Kidney epithelial cell (primary cell): Measurements from ENCODE around the gene PRDX3. TPM values are rescaled to one million over a fixed set of nuclear protein-coding genes. Genes with fewer than 3 reads are reported as not detected.
A peak's percentile ranks its signal among the peaks of the same experiment; 100 is the strongest.

ENCODE experiments used
- DNase-seq: peaks from one replicate; pipeline ENCODE4 v3.0.0-alpha.2; 2010; ENCODE audit warnings: low read depth
- H3K27me3 ChIP-seq: 2 replicates; pipeline ENCODE4 v1.6.0; 2011; ENCODE audit warnings: low read length; ENCODE audit not compliant: control insufficient read depth, insufficient read depth
- H3K36me3 ChIP-seq: 2 replicates; pipeline ENCODE4 v1.5.1; 2011; ENCODE audit warnings: low read length; ENCODE audit not compliant: control insufficient read depth, insufficient read depth
- H3K4me3 ChIP-seq: 2 replicates; pipeline ENCODE4 v1.5.1; 2011; ENCODE audit warnings: low read depth, mild to moderate bottlenecking, control low read depth, low read length
- total RNA-seq: library from RNA; depleted of rRNA; stranded (reverse); fragments of >200 nt; gene quantifications from 2 replicates; pipeline ENCODE4 v1.2.3, GENCODE V29; 2015
- TF ChIP-seq, protein P1 (sequence below): IDR thresholded peaks from 2 replicates; pipeline ENCODE4 v1.5.1; 2011; ENCODE audit warnings: mild to moderate bottlenecking, moderate library complexity, low read length, control low read depth, inconsistent platforms; ENCODE audit not compliant: insufficient read depth, poor library complexity, severe bottlenecking

Gene PRDX3
- total RNA-seq, 1 donor from 2014 or later = 143 TPM

DNA sequence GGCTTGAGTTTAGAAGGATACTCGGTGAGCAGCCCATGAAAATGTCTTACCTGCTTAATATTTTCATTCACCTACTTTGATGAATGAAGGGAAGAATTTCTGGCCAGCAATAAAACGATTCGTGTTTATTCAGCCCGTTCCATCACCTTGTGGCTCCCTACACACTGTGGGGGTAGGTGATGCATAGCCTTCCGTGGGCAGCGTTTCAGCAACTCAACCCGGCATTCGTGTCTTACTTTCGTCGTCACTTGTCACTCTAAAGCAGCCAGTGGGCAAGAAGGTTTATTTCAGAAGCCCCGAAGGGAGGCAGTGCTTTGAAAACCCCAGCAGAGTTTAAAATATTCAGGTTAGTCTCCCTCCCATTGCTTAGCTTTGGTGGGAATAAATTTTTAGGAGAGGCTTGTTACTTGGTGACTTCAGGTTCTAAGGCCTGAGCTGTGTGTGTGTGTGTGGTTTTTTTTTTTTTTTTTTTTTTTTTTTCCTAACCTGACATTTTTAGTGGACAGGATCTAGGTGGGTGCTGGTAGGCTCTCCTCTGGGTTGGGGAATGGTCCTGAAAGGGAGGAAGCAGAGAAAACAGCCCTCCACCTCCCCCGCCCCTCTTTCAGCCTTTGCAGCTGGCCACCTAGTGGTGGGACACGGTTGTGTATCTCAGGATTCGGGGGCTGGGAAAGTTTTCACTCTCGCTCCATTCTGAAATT is 30.6 kb upstream of the PRDX3 start:
- TF ChIP-seq, protein P1, sequence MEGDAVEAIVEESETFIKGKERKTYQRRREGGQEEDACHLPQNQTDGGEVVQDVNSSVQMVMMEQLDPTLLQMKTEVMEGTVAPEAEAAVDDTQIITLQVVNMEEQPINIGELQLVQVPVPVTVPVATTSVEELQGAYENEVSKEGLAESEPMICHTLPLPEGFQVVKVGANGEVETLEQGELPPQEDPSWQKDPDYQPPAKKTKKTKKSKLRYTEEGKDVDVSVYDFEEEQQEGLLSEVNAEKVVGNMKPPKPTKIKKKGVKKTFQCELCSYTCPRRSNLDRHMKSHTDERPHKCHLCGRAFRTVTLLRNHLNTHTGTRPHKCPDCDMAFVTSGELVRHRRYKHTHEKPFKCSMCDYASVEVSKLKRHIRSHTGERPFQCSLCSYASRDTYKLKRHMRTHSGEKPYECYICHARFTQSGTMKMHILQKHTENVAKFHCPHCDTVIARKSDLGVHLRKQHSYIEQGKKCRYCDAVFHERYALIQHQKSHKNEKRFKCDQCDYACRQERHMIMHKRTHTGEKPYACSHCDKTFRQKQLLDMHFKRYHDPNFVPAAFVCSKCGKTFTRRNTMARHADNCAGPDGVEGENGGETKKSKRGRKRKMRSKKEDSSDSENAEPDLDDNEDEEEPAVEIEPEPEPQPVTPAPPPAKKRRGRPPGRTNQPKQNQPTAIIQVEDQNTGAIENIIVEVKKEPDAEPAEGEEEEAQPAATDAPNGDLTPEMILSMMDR = peak; percentile 93
- no peak for DNase-seq
- no peaks in the 10 kb centered on the region for H3K27me3 ChIP-seq
- no peak overlapping the region for H3K4me3 ChIP-seq
- H3K36me3 ChIP-seq = no peaks in the 10 kb centered on the region

- no peak for DNase-seq
- TF ChIP-seq, protein P1 = no peak
Measured at GRCh38 chr10:119208553-119208940, 29.9 kb upstream of the PRDX3 start.

GRCh38 chr10:119207713-119208552 is 29.3 kb upstream of the PRDX3 start:
- Histone ChIP-seq H3K4me3 (peak overlapping the region; percentile 57), H3K36me3 (no peaks in the 10 kb centered on the region), H3K27me3 (no peaks in the 10 kb centered on the region)
- TF ChIP-seq, protein P1 = no peak
- no peak for DNase-seq

More at GRCh38 chr10:119208553-119208940, 29.9 kb upstream of the PRDX3 start:
- H3K36me3 ChIP-seq = no peaks in the 10 kb centered on the region
- H3K27me3 ChIP-seq = no peaks in the 10 kb centered on the region
- peak overlapping the region; percentile 57 for H3K4me3 ChIP-seq

- Histone ChIP-seq H3K4me3 (peak within 1 kb of the TSS; percentile 57), H3K36me3 (no peaks in the 10 kb centered on the region), H3K27me3 (no peaks in the 10 kb centered on the region)
- TF ChIP-seq, protein P1 = no peak
- DNase-seq = peak; percentile 70
Measured at GRCh38 chr10:119207366-119207666, 28.7 kb upstream of the PRDX3 start, which contains the start of gene GRK5. TSS of gene GRK5 (plus strand) at chr10:119207571. CDS start at chr10:119207918, 347 bp downstream.

GRCh38 chr10:119206603-119207365 is 28.2 kb upstream of the PRDX3 start:
- no peak for DNase-seq
- H3K27me3 ChIP-seq = no peaks in the 10 kb centered on the region
- TF ChIP-seq, protein P1 = no peak
- H3K36me3 ChIP-seq = no peaks in the 10 kb centered on the region
- peak overlapping the region; percentile 57 for H3K4me3 ChIP-seq
